HG03045 (cell line): ENCODE data around the gene LRRC27.

Experiments used
- ATAC-seq: cut with Tn5 transposase; IDR thresholded peaks from one replicate; pipeline ENCODE4 v1.9.1; 2021; ENCODE audit warnings: mild to moderate bottlenecking, moderate library complexity; ENCODE audit not compliant: unreplicated experiment

LRRC27 gene

GRCh38 chr10:132421847-132422751 is 90.1 kb downstream of the LRRC27 start:
- ATAC-seq = no peak

- ATAC-seq = no peak
Observed at GRCh38 chr10:132422903-132423825, 91.2 kb downstream of the LRRC27 start.

- no peak for ATAC-seq
Observed at GRCh38 chr10:132423966-132424861, 92.2 kb downstream of the LRRC27 start.

DNA sequence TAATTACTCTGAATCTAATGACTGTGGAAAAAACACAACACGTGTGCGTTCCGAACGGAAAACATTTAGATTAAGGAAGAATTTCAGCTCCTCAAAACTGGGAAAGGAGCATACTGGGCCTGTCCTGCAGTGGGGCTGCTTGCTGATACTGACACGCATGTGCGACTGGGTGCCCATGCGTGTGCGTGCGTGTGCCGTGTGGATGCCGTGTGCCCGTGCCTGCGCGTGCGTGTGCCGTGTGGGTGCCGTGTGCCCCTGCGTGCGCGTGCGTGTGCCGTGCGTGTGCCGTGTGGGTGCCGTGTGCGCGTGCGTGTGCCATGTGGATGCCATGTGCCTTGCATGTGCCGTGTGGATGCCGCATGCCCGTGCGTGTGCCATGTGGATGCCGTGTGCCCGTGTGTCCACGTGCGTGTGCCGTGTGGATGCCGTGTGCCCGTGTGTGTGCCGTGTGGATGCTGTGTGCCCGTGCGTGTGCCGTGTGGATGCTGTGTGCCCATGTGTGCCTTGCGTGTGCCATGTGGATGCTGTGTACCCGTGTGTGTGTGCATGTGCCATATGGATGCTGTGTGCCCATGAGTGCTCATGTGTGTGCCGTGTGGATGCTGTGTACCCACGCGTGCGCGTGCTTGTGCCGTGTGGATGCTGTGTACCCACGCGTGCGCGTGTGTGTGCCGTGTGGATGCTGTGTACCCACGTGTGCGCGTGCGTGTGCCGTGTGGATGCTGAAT is 93.2 kb downstream of the LRRC27 start:
- no peak for ATAC-seq

GRCh38 chr10:132425757-132426155 is 93.8 kb downstream of the LRRC27 start:
- no peak for ATAC-seq

DNA sequence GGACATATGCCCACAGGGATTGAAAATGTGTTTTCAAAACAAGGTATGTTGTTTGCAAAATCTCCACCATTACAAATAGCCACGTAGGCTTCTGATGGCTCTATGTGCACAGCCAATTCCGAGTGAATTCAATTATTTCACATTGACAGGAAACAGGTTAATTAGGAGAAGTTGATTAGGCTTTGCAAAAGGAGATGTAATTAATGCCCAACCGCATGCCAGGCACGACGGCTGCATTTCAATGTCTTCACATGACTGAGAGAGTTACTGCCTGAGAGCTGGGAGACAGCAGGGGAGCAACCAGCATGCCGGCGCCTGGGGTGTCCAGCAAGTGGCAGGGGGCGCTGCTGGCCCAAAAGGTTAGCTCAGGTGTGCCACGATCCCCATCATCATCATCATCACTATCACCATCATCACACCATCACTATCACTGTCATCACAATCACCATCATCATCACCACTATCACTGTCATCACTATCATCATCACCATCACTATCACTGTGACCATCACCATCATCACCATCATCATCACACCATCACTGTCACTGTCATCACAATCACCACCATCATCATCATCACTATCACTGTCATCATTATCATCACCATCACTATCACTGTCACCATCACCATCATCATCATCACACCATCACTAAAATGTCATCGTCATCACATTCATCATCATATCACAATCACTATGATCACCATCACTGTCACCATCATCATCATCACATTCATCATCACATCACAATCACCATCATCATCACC is 95.2 kb downstream of the LRRC27 start:
- no peak for ATAC-seq

GRCh38 chr10:132427939-132428367 is 96.0 kb downstream of the LRRC27 start:
- no peak for ATAC-seq

DNA sequence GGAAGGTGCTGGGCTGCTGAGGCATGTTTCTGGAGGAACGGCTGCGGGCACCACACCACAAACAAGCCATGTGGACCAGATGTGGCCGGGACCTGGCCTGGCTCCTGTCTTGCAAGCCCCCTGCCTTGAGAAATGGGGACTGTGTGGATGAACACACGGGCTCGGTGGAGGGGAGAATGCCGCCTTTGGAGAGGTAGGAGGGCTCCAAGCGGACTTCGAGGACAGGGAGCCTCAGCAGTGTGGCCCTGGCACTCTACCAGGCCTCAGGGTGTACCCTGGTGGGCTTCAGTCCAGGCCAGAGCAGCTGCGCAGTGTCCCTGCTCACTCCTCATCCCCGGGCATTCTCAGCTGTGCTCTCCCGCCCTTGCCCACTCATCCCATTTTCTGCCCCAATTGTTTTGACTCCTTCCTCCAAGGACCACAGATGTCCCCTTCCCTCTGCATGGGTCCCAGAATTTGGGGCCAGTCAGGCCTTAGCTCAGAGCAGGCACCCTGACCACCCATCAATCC is 96.5 kb downstream of the LRRC27 start:
- ATAC-seq = no peak
